ENCODE data around the gene SLC25A4.
"Not testable (repeated sequence)": the region's sequence is repeated elsewhere in the genome, so short reads cannot be mapped to it uniquely, and the experiment has no call there.

SLC25A4 gene

GRCh38 chr4:185196437-185196836 lies 53.4 kb downstream of the SLC25A4 start:
- H3K27ac ChIP-seq = no peak overlapping the region
- TF ChIP-seq ZFX (IDR thresholded peaks at IDR 0.05) (no peak), CTCF (conservative IDR thresholded peaks at IDR 0.05) (no peak)

GRCh38 chr4:185198189-185198588 lies 55.1 kb downstream of the SLC25A4 start:
- not testable (repeated sequence) for H3K27ac ChIP-seq

Data from C4-2B (cell line).